ENCODE data around the gene LIX1. TPM values are rescaled to one million over a fixed set of nuclear protein-coding genes. Genes with fewer than 3 reads are reported as not detected.

The LIX1 gene
- total RNA-seq, 1 experiment from 2014 or later = not detected

DNA sequence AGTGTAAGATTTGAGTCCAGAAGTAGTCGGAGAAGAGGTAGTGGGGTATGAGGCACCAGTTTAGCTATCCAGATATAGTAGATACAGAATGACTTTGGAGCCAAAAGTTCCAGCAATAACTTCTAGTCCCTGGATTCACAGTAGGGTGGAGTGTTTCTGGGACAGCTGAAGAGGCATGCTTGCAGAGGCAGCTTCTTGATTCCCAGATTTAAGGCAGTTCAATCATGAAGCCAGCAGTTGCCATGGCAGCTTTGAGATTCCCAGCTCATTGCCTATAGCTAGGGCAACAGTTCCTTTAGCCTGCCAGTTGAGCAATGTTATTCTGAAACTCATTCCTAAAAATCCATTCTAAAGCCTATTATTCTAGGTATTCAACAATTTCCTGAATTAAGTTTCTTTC, 79.2 kb downstream of the LIX1 start:
- no peaks in the 10 kb centered on the region for H3K27me3 Mint-ChIP-seq (ENCODE audit: unreplicated experiment)
- no TSS peak for BruUV-seq (replicated peaks)
- TF ChIP-seq, protein P1, sequence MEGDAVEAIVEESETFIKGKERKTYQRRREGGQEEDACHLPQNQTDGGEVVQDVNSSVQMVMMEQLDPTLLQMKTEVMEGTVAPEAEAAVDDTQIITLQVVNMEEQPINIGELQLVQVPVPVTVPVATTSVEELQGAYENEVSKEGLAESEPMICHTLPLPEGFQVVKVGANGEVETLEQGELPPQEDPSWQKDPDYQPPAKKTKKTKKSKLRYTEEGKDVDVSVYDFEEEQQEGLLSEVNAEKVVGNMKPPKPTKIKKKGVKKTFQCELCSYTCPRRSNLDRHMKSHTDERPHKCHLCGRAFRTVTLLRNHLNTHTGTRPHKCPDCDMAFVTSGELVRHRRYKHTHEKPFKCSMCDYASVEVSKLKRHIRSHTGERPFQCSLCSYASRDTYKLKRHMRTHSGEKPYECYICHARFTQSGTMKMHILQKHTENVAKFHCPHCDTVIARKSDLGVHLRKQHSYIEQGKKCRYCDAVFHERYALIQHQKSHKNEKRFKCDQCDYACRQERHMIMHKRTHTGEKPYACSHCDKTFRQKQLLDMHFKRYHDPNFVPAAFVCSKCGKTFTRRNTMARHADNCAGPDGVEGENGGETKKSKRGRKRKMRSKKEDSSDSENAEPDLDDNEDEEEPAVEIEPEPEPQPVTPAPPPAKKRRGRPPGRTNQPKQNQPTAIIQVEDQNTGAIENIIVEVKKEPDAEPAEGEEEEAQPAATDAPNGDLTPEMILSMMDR (IDR thresholded peaks at IDR 0.05; ENCODE audit: unreplicated experiment) = no peak
- CTCF ChIA-PET = no interaction called here
- no peak for DNase-seq
- intact Hi-C loops (cut with micrococcal nuclease; ENCODE audit: unreplicated experiment) = no loop called here
- H3K4me3 Mint-ChIP-seq (ENCODE audit: low read depth, unreplicated experiment) = no peak overlapping the region
- no peaks in the 10 kb centered on the region for H3K36me3 Mint-ChIP-seq (ENCODE audit: insufficient read depth, unreplicated experiment)
- no peaks in the 10 kb centered on the region for H3K9me3 Mint-ChIP-seq (ENCODE audit: low read depth, unreplicated experiment)
- no peak overlapping the region for H3K27ac Mint-ChIP-seq (ENCODE audit: unreplicated experiment)
- peaks cover 6% of the 10 kb centered on the region for H3K4me1 Mint-ChIP-seq (ENCODE audit: low read depth, unreplicated experiment)

DNA sequence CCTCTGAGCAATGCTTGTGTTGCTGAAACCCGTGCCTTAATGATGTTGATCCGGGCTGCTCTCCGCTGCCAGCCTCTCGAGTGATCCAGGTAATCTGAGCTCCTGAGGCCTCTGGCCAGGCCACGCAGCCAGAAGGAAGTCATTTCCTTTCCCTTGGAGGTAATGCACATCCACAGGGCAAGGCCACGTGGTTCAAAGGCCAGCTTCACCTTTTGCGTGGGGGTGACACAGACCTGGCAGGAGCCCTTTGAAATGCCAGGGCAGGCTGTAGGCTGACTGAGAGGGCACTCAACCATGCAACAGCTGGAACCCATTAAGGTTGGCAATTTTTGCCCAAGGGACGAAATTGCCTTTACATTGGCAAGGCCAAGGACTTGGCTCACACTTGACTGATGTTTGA, 80.4 kb downstream of the LIX1 start:
- CTCF ChIA-PET = no interaction called here
- no TSS peak for BruUV-seq (replicated peaks)
- H3K9me3 Mint-ChIP-seq (ENCODE audit: low read depth, unreplicated experiment) = no peaks in the 10 kb centered on the region

DNA sequence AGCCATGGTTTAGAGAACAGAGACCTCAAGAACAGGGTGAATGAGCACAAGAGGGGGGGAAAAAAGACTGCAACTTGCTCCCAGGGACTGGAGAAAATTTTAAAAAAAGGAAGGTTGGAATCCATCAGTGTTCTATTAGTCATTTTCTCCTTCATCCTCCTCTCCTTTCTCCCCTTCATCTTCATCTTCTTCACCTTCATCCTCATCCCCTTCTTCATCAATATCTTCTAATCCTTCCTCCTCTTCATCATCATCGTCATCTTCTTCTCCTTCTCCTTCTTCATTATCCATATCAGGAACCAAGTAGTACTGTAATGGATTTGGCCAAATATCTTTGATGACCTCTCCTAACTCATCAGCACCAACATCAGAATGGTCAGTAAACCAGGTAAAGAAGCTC, 86.1 kb downstream of the LIX1 start:
- Mint-ChIP-seq H3K27me3 (ENCODE audit: unreplicated experiment) (peaks cover 16% of the 10 kb centered on the region), H3K27ac (ENCODE audit: unreplicated experiment) (no peak overlapping the region), H3K4me3 (ENCODE audit: low read depth, unreplicated experiment) (no peak overlapping the region), H3K9me3 (ENCODE audit: low read depth, unreplicated experiment) (no peaks in the 10 kb centered on the region), H3K4me1 (ENCODE audit: low read depth, unreplicated experiment) (no peaks in the 10 kb centered on the region), H3K36me3 (ENCODE audit: insufficient read depth, unreplicated experiment) (no peaks in the 10 kb centered on the region)
- TF ChIP-seq, protein P1 (IDR thresholded peaks at IDR 0.05; ENCODE audit: unreplicated experiment) = no peak
- intact Hi-C loops (cut with micrococcal nuclease; ENCODE audit: unreplicated experiment) = no loop called here
- BruUV-seq (replicated peaks) = no TSS peak
- CTCF ChIA-PET = no interaction called here
- DNase-seq = no peak

More for the DNA sequence above, 80.4 kb downstream of the LIX1 start:
- TF ChIP-seq, protein P1 (IDR thresholded peaks at IDR 0.05; ENCODE audit: unreplicated experiment) = no peak
- Mint-ChIP-seq H3K4me3 (ENCODE audit: low read depth, unreplicated experiment) (no peak overlapping the region), H3K36me3 (ENCODE audit: insufficient read depth, unreplicated experiment) (no peaks in the 10 kb centered on the region), H3K4me1 (ENCODE audit: low read depth, unreplicated experiment) (peaks cover 6% of the 10 kb centered on the region), H3K27me3 (ENCODE audit: unreplicated experiment) (peaks cover 5% of the 10 kb centered on the region), H3K27ac (ENCODE audit: unreplicated experiment) (no peak overlapping the region)
- DNase-seq = no peak
- intact Hi-C loops (cut with micrococcal nuclease; ENCODE audit: unreplicated experiment) = no loop called here

DNA sequence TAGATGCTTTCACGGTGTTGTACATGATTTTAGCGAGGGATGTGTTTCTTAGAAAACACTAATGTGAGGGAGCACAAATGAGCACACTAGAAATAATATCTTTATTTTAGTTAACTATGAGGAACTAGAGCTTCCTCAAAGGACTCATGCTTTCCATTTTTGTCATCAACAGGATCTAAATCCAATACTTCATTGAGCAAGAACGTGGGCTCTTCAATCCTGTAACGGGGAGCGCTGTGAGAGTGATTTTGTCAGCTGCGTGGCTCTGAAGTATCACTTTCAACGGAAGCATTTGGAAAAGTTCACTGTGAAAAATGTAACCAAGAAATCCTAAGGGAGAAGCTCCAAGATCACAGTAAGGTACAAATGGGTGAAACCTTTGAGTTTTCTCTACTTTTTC, 93.2 kb downstream of the LIX1 start:
- CTCF ChIA-PET = no interaction called here
- peaks cover 18% of the 10 kb centered on the region for H3K27me3 Mint-ChIP-seq (ENCODE audit: unreplicated experiment)
- H3K4me1 Mint-ChIP-seq (ENCODE audit: low read depth, unreplicated experiment) = peaks cover 11% of the 10 kb centered on the region
- intact Hi-C loops (cut with micrococcal nuclease; ENCODE audit: unreplicated experiment) = loop anchor here (5.0 to 10.0 kb wide), 2 partner anchors 96 to 113 kb away; partner anchors contain the start of gene LIX1
- TF ChIP-seq, protein P1 (IDR thresholded peaks at IDR 0.05; ENCODE audit: unreplicated experiment) = no peak
- DNase-seq = no peak
- H3K4me3 Mint-ChIP-seq (ENCODE audit: low read depth, unreplicated experiment) = no peak overlapping the region
- no peaks in the 10 kb centered on the region for H3K36me3 Mint-ChIP-seq (ENCODE audit: insufficient read depth, unreplicated experiment)
- H3K27ac Mint-ChIP-seq (ENCODE audit: unreplicated experiment) = no peak overlapping the region
- no TSS peak for BruUV-seq (replicated peaks)
- H3K9me3 Mint-ChIP-seq (ENCODE audit: low read depth, unreplicated experiment) = peaks cover 2% of the 10 kb centered on the region
